Suprapubic skin (tissue), 4 donors: ENCODE results near the gene GDF11. TPM values are rescaled to one million over a fixed set of nuclear protein-coding genes. Genes with fewer than 3 reads are reported as not detected.

ENCODE experiments used
- DNase-seq, 2 donors: peaks; one replicate each; pipeline ENCODE4 v3.0.0-alpha.2; 2019; ENCODE audit warnings: low spot score in 2 of 2
- H3K27ac ChIP-seq: fragments of 200-600 bp; sonication (generic); one replicate; pipeline ENCODE4 v1.5.1; 2019
- H3K27me3 ChIP-seq: fragments of 200-600 bp; sonication (generic); one replicate; pipeline ENCODE4 v1.5.1; 2019
- H3K36me3 ChIP-seq: fragments of 200-600 bp; sonication (generic); one replicate; pipeline ENCODE4 v1.5.1; 2019
- H3K4me1 ChIP-seq: fragments of 200-600 bp; sonication (generic); one replicate; pipeline ENCODE4 v1.5.1; 2019
- H3K4me3 ChIP-seq: fragments of 200-600 bp; sonication (generic); one replicate; pipeline ENCODE4 v1.5.1; 2019; ENCODE audit warnings: mild to moderate bottlenecking
- H3K9me3 ChIP-seq: fragments of 200-600 bp; sonication (generic); one replicate; pipeline ENCODE4 v1.5.1; 2019
- EP300 ChIP-seq: sonication (generic); formaldehyde crosslinking; IDR thresholded peaks from one replicate; pipeline ENCODE4 v1.6.1; 2017; ENCODE audit warnings: antibody characterized with exemption
- POLR2A ChIP-seq, 2 donors: fragments of 450-650 bp; IDR thresholded peaks; one replicate each; pipeline ENCODE4 v1.6.1; 2017; ENCODE audit warnings: antibody characterized with exemption in 2 of 2, mild to moderate bottlenecking in 2 of 2, moderate library complexity in 2 of 2
- POLR2AphosphoS5 ChIP-seq, 3 donors: sonication (generic); formaldehyde crosslinking; IDR thresholded peaks; one replicate each; pipeline ENCODE4 v1.6.1; 2017; ENCODE audit warnings: antibody characterized with exemption in 3 of 3
- WGBS: methylation state at CpG from one replicate; pipeline ENCODE4 v1.1.5; 2018; 5-methylcytosine and 5-hydroxymethylcytosine counted together
- total RNA-seq, 4 donors: library from RNA; depleted of rRNA; stranded (reverse); fragments of >200 nt; gene quantifications; one replicate each; pipeline ENCODE4 v1.1.0, GENCODE V29; 2016
- TF ChIP-seq, protein P1 (sequence below), 2 donors: fragments of 200-600 bp in 1 of 2; fragments of 450-650 bp in 1 of 2; sonication (generic) in 1 of 2; IDR thresholded peaks; one replicate each; pipeline ENCODE4 v1.5.1; 2016 to 2019; ENCODE audit warnings: antibody characterized with exemption in 2 of 2, mild to moderate bottlenecking in 1 of 2, moderate library complexity in 1 of 2

Gene GDF11
- total RNA-seq, 4 donors from 2014 or later = 0.68 to 3.8 (median 2.0) TPM

DNA sequence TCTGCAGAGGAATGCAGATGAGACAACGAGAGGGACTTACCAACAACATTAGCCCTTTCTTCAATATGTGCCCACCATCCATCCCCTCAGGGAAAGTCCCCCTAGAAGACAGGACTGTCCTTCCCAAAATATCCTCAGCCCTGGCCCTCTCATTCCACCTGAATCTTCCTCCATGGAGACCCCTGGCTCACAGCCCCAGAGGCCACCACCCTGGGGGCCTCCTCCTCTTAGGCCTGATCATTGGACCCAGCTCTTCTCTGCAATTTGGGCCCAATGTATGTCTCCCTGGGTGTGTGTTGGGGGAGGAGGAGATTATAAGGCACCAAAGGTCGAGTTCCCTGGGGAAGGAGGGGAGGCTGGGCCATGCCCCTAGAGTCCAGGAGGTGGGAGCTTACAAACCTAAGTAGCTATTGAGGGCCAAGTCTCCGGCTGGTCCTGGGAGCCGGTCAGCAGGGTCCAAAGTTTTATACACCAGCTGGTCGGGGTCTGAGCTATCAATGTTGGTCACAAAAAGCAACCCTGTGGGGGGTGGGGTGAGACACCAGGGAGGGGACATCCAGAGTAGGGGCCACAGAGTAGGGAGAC lies 43.4 kb upstream of the GDF11 start:
- Histone ChIP-seq H3K4me1 (no peaks in the 10 kb centered on the region), H3K4me3 (no peak overlapping the region), H3K27ac (no peak overlapping the region), H3K36me3 (no peaks in the 10 kb centered on the region), H3K9me3 (no peaks in the 10 kb centered on the region), H3K27me3 (no peaks in the 10 kb centered on the region)
- DNase-seq = peak in 1 of 2 donors; percentile 36
- no peak for TF ChIP-seq EP300
- no peak for TF ChIP-seq POLR2A (IDR thresholded peaks at IDR 0.05)
- TF ChIP-seq, protein P1, sequence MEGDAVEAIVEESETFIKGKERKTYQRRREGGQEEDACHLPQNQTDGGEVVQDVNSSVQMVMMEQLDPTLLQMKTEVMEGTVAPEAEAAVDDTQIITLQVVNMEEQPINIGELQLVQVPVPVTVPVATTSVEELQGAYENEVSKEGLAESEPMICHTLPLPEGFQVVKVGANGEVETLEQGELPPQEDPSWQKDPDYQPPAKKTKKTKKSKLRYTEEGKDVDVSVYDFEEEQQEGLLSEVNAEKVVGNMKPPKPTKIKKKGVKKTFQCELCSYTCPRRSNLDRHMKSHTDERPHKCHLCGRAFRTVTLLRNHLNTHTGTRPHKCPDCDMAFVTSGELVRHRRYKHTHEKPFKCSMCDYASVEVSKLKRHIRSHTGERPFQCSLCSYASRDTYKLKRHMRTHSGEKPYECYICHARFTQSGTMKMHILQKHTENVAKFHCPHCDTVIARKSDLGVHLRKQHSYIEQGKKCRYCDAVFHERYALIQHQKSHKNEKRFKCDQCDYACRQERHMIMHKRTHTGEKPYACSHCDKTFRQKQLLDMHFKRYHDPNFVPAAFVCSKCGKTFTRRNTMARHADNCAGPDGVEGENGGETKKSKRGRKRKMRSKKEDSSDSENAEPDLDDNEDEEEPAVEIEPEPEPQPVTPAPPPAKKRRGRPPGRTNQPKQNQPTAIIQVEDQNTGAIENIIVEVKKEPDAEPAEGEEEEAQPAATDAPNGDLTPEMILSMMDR (IDR thresholded peaks at IDR 0.05) = no peak
- TF ChIP-seq POLR2AphosphoS5 (IDR thresholded peaks at IDR 0.05) = no peak
- WGBS = 87% methylated on average over 5 of the region's 5 CpGs

DNA sequence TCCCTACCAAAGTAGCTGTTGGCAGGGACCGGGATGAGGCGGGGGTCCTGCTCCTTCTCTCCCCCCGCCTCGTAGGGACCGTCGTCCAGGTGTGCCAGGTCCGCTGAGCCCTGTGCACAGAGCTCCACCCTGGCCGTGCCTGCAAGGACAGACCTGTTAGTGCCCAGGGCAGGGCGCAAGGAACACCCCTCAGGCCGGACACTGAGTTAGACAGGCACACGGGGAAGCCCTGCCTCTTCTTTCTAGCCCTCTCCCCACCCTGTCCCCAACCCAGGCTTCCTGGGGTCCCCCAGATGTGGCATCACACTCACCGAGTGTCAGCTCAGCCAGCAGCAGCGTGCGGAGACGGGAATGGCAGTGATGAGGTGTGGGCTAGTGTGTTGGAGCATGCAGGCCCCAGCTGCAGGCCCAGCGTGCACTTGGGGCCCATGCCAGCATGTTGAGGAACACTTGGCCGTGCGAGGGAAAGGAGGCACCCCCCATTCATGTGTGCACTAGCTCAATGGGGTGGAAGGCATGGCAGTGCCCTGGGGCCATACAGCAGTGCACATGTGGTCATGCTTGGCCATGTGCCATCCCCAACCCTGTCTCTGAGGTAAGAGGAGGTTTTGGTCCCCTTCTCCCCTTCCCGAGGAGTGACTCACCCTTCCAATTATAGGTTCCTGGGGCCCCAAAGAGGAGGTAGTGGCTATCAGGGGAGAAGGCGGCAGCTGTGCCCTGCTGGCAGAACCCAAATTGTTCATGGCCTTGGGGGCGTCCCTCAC lies 42.5 kb upstream of the GDF11 start:
- WGBS = 68% methylated on average over 16 of the region's 21 CpGs
- Histone ChIP-seq H3K4me3 (no peak overlapping the region), H3K9me3 (no peaks in the 10 kb centered on the region), H3K36me3 (no peaks in the 10 kb centered on the region), H3K27me3 (no peaks in the 10 kb centered on the region), H3K4me1 (no peaks in the 10 kb centered on the region), H3K27ac (no peak overlapping the region)
- TF ChIP-seq POLR2A (IDR thresholded peaks at IDR 0.05) = no peak
- TF ChIP-seq POLR2AphosphoS5 (IDR thresholded peaks at IDR 0.05) = no peak
- TF ChIP-seq EP300 = no peak
- TF ChIP-seq, protein P1 (IDR thresholded peaks at IDR 0.05) = no peak
- DNase-seq = peak in 1 of 2 donors; percentile 54

DNA sequence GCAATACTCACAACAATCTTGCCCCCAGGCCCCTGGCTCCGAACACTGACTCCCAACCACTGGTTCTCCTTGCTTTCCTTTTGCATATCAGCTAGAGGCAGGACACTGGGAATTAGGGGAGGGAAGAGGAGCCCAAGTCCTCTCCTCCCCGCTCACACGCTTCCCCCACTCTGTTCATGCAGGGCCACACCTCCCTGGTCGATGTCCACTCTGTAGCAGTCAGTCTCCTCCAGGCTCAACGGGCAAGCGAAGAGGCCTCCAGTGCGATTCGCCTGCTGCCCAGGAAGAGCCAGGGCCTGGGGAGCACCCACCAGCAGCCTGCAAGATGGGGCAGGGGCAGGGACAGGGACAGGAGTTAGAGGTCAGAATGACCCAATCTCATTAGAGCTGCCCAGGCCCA lies 40.1 kb upstream of the GDF11 start:
- H3K4me1 ChIP-seq = peaks cover 11% of the 10 kb centered on the region
- no peak overlapping the region for H3K4me3 ChIP-seq
- H3K36me3 ChIP-seq = no peaks in the 10 kb centered on the region
- no peak for DNase-seq
- H3K27ac ChIP-seq = no peak overlapping the region
- H3K9me3 ChIP-seq = no peaks in the 10 kb centered on the region
- 95% methylated on average over 8 of the region's 8 CpGs for WGBS
- TF ChIP-seq POLR2AphosphoS5 (IDR thresholded peaks at IDR 0.05) (no peak), EP300 (no peak), POLR2A (IDR thresholded peaks at IDR 0.05) (no peak)
- TF ChIP-seq, protein P1 (IDR thresholded peaks at IDR 0.05) = no peak
- peaks cover 12% of the 10 kb centered on the region for H3K27me3 ChIP-seq

DNA sequence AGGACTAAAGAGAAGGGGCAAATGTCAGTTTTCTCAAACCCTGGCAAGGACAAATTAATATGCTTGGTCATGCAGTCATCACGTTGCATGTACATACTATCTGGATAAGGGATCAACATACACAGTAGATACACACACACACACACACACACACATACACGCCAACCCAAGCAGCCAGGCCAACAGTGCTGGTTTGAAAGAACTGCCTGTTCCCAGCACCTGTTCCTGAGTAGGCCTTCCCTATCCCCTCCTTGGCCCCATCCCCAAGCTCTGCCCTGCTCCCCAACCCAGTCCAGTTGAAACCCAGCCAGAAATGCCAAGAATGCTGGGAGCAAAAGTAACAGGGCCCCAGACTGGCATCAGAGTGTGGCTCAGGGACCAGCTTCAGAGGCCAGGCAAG lies 39.6 kb upstream of the GDF11 start:
- no peak for TF ChIP-seq EP300
- TF ChIP-seq POLR2AphosphoS5 (IDR thresholded peaks at IDR 0.05) = no peak
- TF ChIP-seq, protein P1 (IDR thresholded peaks at IDR 0.05) = no peak
- TF ChIP-seq POLR2A (IDR thresholded peaks at IDR 0.05) = no peak
- Histone ChIP-seq H3K27ac (peak overlapping the region; percentile 30), H3K36me3 (no peaks in the 10 kb centered on the region), H3K9me3 (no peaks in the 10 kb centered on the region), H3K4me3 (no peak overlapping the region), H3K4me1 (peaks cover 15% of the 10 kb centered on the region), H3K27me3 (peaks cover 12% of the 10 kb centered on the region)
- WGBS = 43% methylated on average over 2 of the region's 2 CpGs
- peak in 1 of 2 donors; percentile 50 for DNase-seq
